AG10803 (cell line): ENCODE data around the gene C19orf38.
"Not testable (repeated sequence)": the region's sequence is repeated elsewhere in the genome, so short reads cannot be mapped to it uniquely, and the experiment has no call there.

Experiments
- DNase-seq: peaks from one replicate; pipeline ENCODE4 v3.0.0; 2010; ENCODE audit warnings: low read depth
- H3K4me3 ChIP-seq: 2 replicates; pipeline ENCODE4 v1.5.1; 2011; ENCODE audit warnings: mild to moderate bottlenecking, low read length, control low read depth
- CTCF ChIP-seq: conservative IDR thresholded peaks from 2 replicates; pipeline ENCODE4 v1.5.1; 2011; ENCODE audit warnings: mild to moderate bottlenecking, low read length, control low read depth, inconsistent platforms

Gene C19orf38

GRCh38 chr19:10863107-10863717 is 15.0 kb downstream of the C19orf38 start:
- TF ChIP-seq CTCF = no peak
- peak; percentile 26 for DNase-seq
- H3K4me3 ChIP-seq = no peak overlapping the region

- TF ChIP-seq CTCF = peak; percentile 94
- no peak overlapping the region for H3K4me3 ChIP-seq
- peak; percentile 72 for DNase-seq
These were observed 16.3 kb downstream of the C19orf38 start for GRCh38 chr19:10864538-10864899.

GRCh38 chr19:10866495-10866894 is 18.3 kb downstream of the C19orf38 start:
- no peak overlapping the region for H3K4me3 ChIP-seq
- no peak for DNase-seq
- TF ChIP-seq CTCF = no peak

- no peak overlapping the region for H3K4me3 ChIP-seq
- no peak for TF ChIP-seq CTCF
- no peak for DNase-seq
These were observed 20.8 kb downstream of the C19orf38 start for GRCh38 chr19:10868872-10869547.

GRCh38 chr19:10869872-10870311 is 21.7 kb downstream of the C19orf38 start:
- DNase-seq, H3K4me3 ChIP-seq: not testable (repeated sequence)

- H3K4me3 ChIP-seq = peak overlapping the region; percentile 62
- no peak for DNase-seq
- TF ChIP-seq CTCF = no peak
These were observed 22.3 kb downstream of the C19orf38 start for GRCh38 chr19:10870501-10870954.

- TF ChIP-seq CTCF = peak; percentile 37
- DNase-seq = peak; percentile 98
- peak within 1 kb of the TSS; percentile 83 for H3K4me3 ChIP-seq
These were observed 22.9 kb downstream of the C19orf38 start, which contains the start of gene CARM1 for GRCh38 chr19:10870955-10871603. Gene CARM1, plus strand, starts transcription at chr19:10871553. Its CDS starts 150 bp downstream, at chr19:10871703.
